WTC11 (cell line): ENCODE data around the gene EMC10. TPM values are rescaled to one million over a fixed set of nuclear protein-coding genes. Genes with fewer than 3 reads are reported as not detected.

Source experiments
- AFF4 ChIP-seq: sonication (generic); formaldehyde crosslinking; IDR thresholded peaks from 2 replicates; pipeline ENCODE4 v1.8.1; 2023; ENCODE audit warnings: mild to moderate bottlenecking, missing genetic modification reagents, borderline replicate concordance
- ATF2 ChIP-seq: sonication (generic); formaldehyde crosslinking; IDR thresholded peaks from 2 replicates; pipeline ENCODE4 v1.8.1; 2022; ENCODE audit warnings: low read depth, missing genetic modification reagents, borderline replicate concordance
- ATF6 ChIP-seq: sonication (generic); formaldehyde crosslinking; IDR thresholded peaks from 2 replicates; pipeline ENCODE4 v1.8.1; 2023; ENCODE audit warnings: mild to moderate bottlenecking, missing genetic modification reagents
- E2F4 ChIP-seq: sonication (generic); formaldehyde crosslinking; IDR thresholded peaks from 2 replicates; pipeline ENCODE4 v1.8.1; 2022; ENCODE audit warnings: low read depth, mild to moderate bottlenecking, moderate library complexity, missing genetic modification reagents, borderline replicate concordance
- EMX1 ChIP-seq: fragments of 250-450 bp; sonication (Bioruptor Pico); IDR thresholded peaks from 2 replicates; pipeline ENCODE4 v1.8.0; 2021; ENCODE audit warnings: mild to moderate bottlenecking
- GRHL2 ChIP-seq: fragments of 250-450 bp; sonication (Bioruptor Pico); IDR thresholded peaks from 2 replicates; pipeline ENCODE4 v1.8.0; 2022; ENCODE audit warnings: mild to moderate bottlenecking, moderate library complexity; ENCODE audit not compliant: insufficient replicate concordance, severe bottlenecking
- HMGA2 ChIP-seq: fragments of 250-450 bp; sonication (Bioruptor Pico); IDR thresholded peaks from 2 replicates; pipeline ENCODE4 v1.4.0; 2021; ENCODE audit warnings: mild to moderate bottlenecking, moderate library complexity
- PREB ChIP-seq: sonication (generic); formaldehyde crosslinking; IDR thresholded peaks from 2 replicates; pipeline ENCODE4 v1.8.1; 2022; ENCODE audit warnings: mild to moderate bottlenecking, missing genetic modification reagents, moderate library complexity, borderline replicate concordance
- SP1 ChIP-seq: sonication (generic); formaldehyde crosslinking; conservative IDR thresholded peaks from 2 replicates; pipeline ENCODE4 v1.8.1; 2022; ENCODE audit warnings: missing genetic modification reagents
- TEAD4 ChIP-seq: sonication (generic); formaldehyde crosslinking; IDR thresholded peaks from 2 replicates; pipeline ENCODE4 v1.8.0; 2022; ENCODE audit warnings: mild to moderate bottlenecking, missing genetic modification reagents
- USF1 ChIP-seq: sonication (generic); formaldehyde crosslinking; IDR thresholded peaks from 2 replicates; pipeline ENCODE4 v1.8.0; 2022; ENCODE audit warnings: mild to moderate bottlenecking, missing genetic modification reagents
- ZNF138 ChIP-seq: sonication (generic); formaldehyde crosslinking; conservative IDR thresholded peaks from 2 replicates; pipeline ENCODE4 v1.8.1; 2022; ENCODE audit warnings: mild to moderate bottlenecking, moderate library complexity, missing genetic modification reagents
- ZNF232 ChIP-seq: sonication (generic); formaldehyde crosslinking; IDR thresholded peaks from 2 replicates; pipeline ENCODE4 v1.8.0; 2022; ENCODE audit warnings: mild to moderate bottlenecking, missing genetic modification reagents
- ZNF263 ChIP-seq: sonication (generic); formaldehyde crosslinking; IDR thresholded peaks from 2 replicates; pipeline ENCODE4 v1.8.1; 2022; ENCODE audit warnings: low read depth, mild to moderate bottlenecking, moderate library complexity, missing genetic modification reagents
- ZNF281 ChIP-seq: sonication (generic); formaldehyde crosslinking; IDR thresholded peaks from 2 replicates; pipeline ENCODE4 v1.8.0; 2023; ENCODE audit warnings: mild to moderate bottlenecking, missing genetic modification reagents
- total RNA-seq: library from RNA; stranded (reverse); gene quantifications from 3 replicates; pipeline ENCODE4 v1.2.3, GENCODE V29; 2021

The EMC10 gene
- total RNA-seq, 1 experiment from 2014 or later: 114 TPM

GRCh38 chr19:50476224-50476906 lies at the start of gene EMC10, which contains the start of gene GARIN5A (continued):
- TF ChIP-seq EMX1 (CRISPR knock-in tag) (no peak), PREB (CRISPR knock-in tag) (no peak), GRHL2 (CRISPR knock-in tag) (no peak), HMGA2 (CRISPR knock-in tag) (no peak), TEAD4 (CRISPR knock-in tag) (peak; percentile 60; the same call in 1 of the 2 replicates), SP1 (peak; percentile 93), ZNF138 (CRISPR knock-in tag) (no peak), ZNF281 (CRISPR knock-in tag) (no peak), ZNF263 (CRISPR knock-in tag) (no peak), ZNF232 (CRISPR knock-in tag) (0 out of 2 replicates have a peak, but pooled peaks have one; percentile 42), ATF6 (CRISPR knock-in tag) (no peak), AFF4 (CRISPR knock-in tag) (no peak), E2F4 (CRISPR knock-in tag) (0 out of 2 replicates have a peak, but pooled peaks have one; percentile 38), ATF2 (CRISPR knock-in tag) (peak; percentile 37; the same call in 1 of the 2 replicates), USF1 (CRISPR knock-in tag) (0 out of 2 replicates have a peak, but pooled peaks have one; percentile 32)
